Measurements from ENCODE around the gene MRPL49.

MRPL49 gene

GRCh38 chr11:65131417-65131776 is 9.3 kb downstream of the MRPL49 start:
- Histone ChIP-seq H3K9me3 (no peaks in the 10 kb centered on the region), H3K4me1 (no peaks in the 10 kb centered on the region), H3K27me3 (no peaks in the 10 kb centered on the region), H3K36me3 (peaks cover 9% of the 10 kb centered on the region; the same call in 1 of the 2 replicates), H3K4me3 (ENCODE audit: low read depth, low read length) (no peak overlapping the region)
- TF ChIP-seq CTCF (IDR thresholded peaks at IDR 0.05; ENCODE audit: low read depth, low read length), result no peak
- DNase-seq, result no peak

- no peak for TF ChIP-seq CTCF (IDR thresholded peaks at IDR 0.05; ENCODE audit: low read depth, low read length)
- H3K27me3 ChIP-seq, result no peaks in the 10 kb centered on the region
These were observed 9.7 kb downstream of the MRPL49 start for GRCh38 chr11:65131895-65132237.

GRCh38 chr11:65132238-65132987 is 10.3 kb downstream of the MRPL49 start:
- H3K36me3 ChIP-seq, result peaks cover 9% of the 10 kb centered on the region; the same call in 1 of the 2 replicates

More at GRCh38 chr11:65131895-65132237, 9.7 kb downstream of the MRPL49 start:
- Histone ChIP-seq H3K4me1 (no peaks in the 10 kb centered on the region), H3K36me3 (peaks cover 9% of the 10 kb centered on the region; the same call in 1 of the 2 replicates), H3K9me3 (no peaks in the 10 kb centered on the region), H3K4me3 (ENCODE audit: low read depth, low read length) (no peak overlapping the region)
- DNase-seq, result no peak

GRCh38 chr11:65132988-65133700 is 11.0 kb downstream of the MRPL49 start:
- peaks cover 9% of the 10 kb centered on the region; the same call in 1 of the 2 replicates for H3K36me3 ChIP-seq
- H3K4me1 ChIP-seq, result no peaks in the 10 kb centered on the region
- no peak for DNase-seq
- no peaks in the 10 kb centered on the region for H3K27me3 ChIP-seq
- H3K9me3 ChIP-seq, result no peaks in the 10 kb centered on the region
- peak overlapping the region; percentile 73 for H3K4me3 ChIP-seq (ENCODE audit: low read depth, low read length)
- no peak for TF ChIP-seq CTCF (IDR thresholded peaks at IDR 0.05; ENCODE audit: low read depth, low read length)

More at GRCh38 chr11:65132238-65132987, 10.3 kb downstream of the MRPL49 start:
- no peak overlapping the region for H3K4me3 ChIP-seq (ENCODE audit: low read depth, low read length)
- no peak for DNase-seq
- H3K4me1 ChIP-seq, result no peaks in the 10 kb centered on the region
- no peak for TF ChIP-seq CTCF (IDR thresholded peaks at IDR 0.05; ENCODE audit: low read depth, low read length)
- no peaks in the 10 kb centered on the region for H3K27me3 ChIP-seq
- H3K9me3 ChIP-seq, result no peaks in the 10 kb centered on the region

GRCh38 chr11:65133724-65134123 is 11.6 kb downstream of the MRPL49 start:
- no peak for DNase-seq
- Histone ChIP-seq H3K36me3 (peaks cover 9% of the 10 kb centered on the region; the same call in 1 of the 2 replicates), H3K9me3 (no peaks in the 10 kb centered on the region), H3K4me3 (ENCODE audit: low read depth, low read length) (peak overlapping the region; percentile 73), H3K4me1 (no peaks in the 10 kb centered on the region), H3K27me3 (no peaks in the 10 kb centered on the region)
- no peak for TF ChIP-seq CTCF (IDR thresholded peaks at IDR 0.05; ENCODE audit: low read depth, low read length)

Data from BE2C (cell line).